Activated naive CD8-positive, alpha-beta T cell treated with anti-CD3 and anti-CD28 coated beads for 36 hours (primary cell): ENCODE data around the gene BCAS3. TPM values are rescaled to one million over a fixed set of nuclear protein-coding genes. Genes with fewer than 3 reads are reported as not detected.
"Not testable (repeated sequence)": the region's sequence is repeated elsewhere in the genome, so short reads cannot be mapped to it uniquely, and the experiment has no call there.

Experiments
- DNase-seq: peaks from one replicate; pipeline ENCODE4 v3.0.0; 2021
- H3K27ac Mint-ChIP-seq: one replicate; pipeline ENCODE4 v1.8.0; 2022; ENCODE audit warnings: mild to moderate bottlenecking, moderate library complexity, mixed read lengths
- H3K27me3 Mint-ChIP-seq: one replicate; pipeline ENCODE4 v1.8.0; 2022; ENCODE audit warnings: mild to moderate bottlenecking, mixed read lengths
- H3K36me3 Mint-ChIP-seq: one replicate; pipeline ENCODE4 v1.8.0; 2021; ENCODE audit warnings: mild to moderate bottlenecking, mixed read lengths
- H3K4me1 Mint-ChIP-seq: one replicate; pipeline ENCODE4 v1.8.0; 2021; ENCODE audit warnings: mixed read lengths
- H3K4me3 Mint-ChIP-seq: one replicate; pipeline ENCODE4 v1.8.0; 2022; ENCODE audit warnings: mild to moderate bottlenecking, moderate library complexity, mixed read lengths
- H3K9me3 Mint-ChIP-seq: one replicate; pipeline ENCODE4 v1.8.0; 2022; ENCODE audit warnings: mixed read lengths
- total RNA-seq, 2 experiments: library from RNA; stranded (reverse); gene quantifications; one replicate each; pipeline ENCODE4 v1.2.3, GENCODE V29; 2021

The BCAS3 gene
- total RNA-seq, 2 experiments from 2014 or later: 4.9 to 7.0 TPM

- no peak overlapping the region for H3K27ac Mint-ChIP-seq
- H3K9me3 Mint-ChIP-seq: no peaks in the 10 kb centered on the region
- no peaks in the 10 kb centered on the region for H3K36me3 Mint-ChIP-seq
- H3K4me1 Mint-ChIP-seq: no peaks in the 10 kb centered on the region
- DNase-seq: no peak
- H3K4me3 Mint-ChIP-seq: no peak overlapping the region
- H3K27me3 Mint-ChIP-seq: no peaks in the 10 kb centered on the region
Measured at GRCh38 chr17:61230461-61230860, 552.8 kb downstream of the BCAS3 start.

- H3K27me3 Mint-ChIP-seq: no peaks in the 10 kb centered on the region
Measured at GRCh38 chr17:61230972-61231820, 553.5 kb downstream of the BCAS3 start.

GRCh38 chr17:61232871-61233270 is 555.2 kb downstream of the BCAS3 start:
- no peaks in the 10 kb centered on the region for H3K36me3 Mint-ChIP-seq
- H3K27ac Mint-ChIP-seq: no peak overlapping the region
- no peaks in the 10 kb centered on the region for H3K9me3 Mint-ChIP-seq
- no peak overlapping the region for H3K4me3 Mint-ChIP-seq
- H3K4me1 Mint-ChIP-seq: no peaks in the 10 kb centered on the region
- no peak for DNase-seq
- H3K27me3 Mint-ChIP-seq: no peaks in the 10 kb centered on the region

More at GRCh38 chr17:61230972-61231820, 553.5 kb downstream of the BCAS3 start:
- no peaks in the 10 kb centered on the region for H3K4me1 Mint-ChIP-seq
- H3K36me3 Mint-ChIP-seq: no peaks in the 10 kb centered on the region
- H3K9me3 Mint-ChIP-seq: no peaks in the 10 kb centered on the region
- no peak overlapping the region for H3K4me3 Mint-ChIP-seq
- H3K27ac Mint-ChIP-seq: no peak overlapping the region
- no peak for DNase-seq

- Mint-ChIP-seq H3K4me3 (no peak overlapping the region), H3K4me1 (peaks cover 2% of the 10 kb centered on the region)
- DNase-seq: no peak
Measured at GRCh38 chr17:61233991-61234750, 556.5 kb downstream of the BCAS3 start.

GRCh38 chr17:61235001-61235826 is 557.6 kb downstream of the BCAS3 start:
- Mint-ChIP-seq H3K27me3 (no peaks in the 10 kb centered on the region), H3K4me1 (peaks cover 7% of the 10 kb centered on the region), H3K4me3 (no peak overlapping the region), H3K9me3 (no peaks in the 10 kb centered on the region), H3K27ac (no peak overlapping the region), H3K36me3 (no peaks in the 10 kb centered on the region)
- no peak for DNase-seq

More at GRCh38 chr17:61233991-61234750, 556.5 kb downstream of the BCAS3 start:
- Mint-ChIP-seq H3K9me3 (no peaks in the 10 kb centered on the region), H3K27me3 (no peaks in the 10 kb centered on the region), H3K27ac (no peak overlapping the region), H3K36me3 (no peaks in the 10 kb centered on the region)

- DNase-seq: no peak
- Mint-ChIP-seq H3K27ac (no peak overlapping the region), H3K4me1 (peaks cover 9% of the 10 kb centered on the region), H3K9me3 (no peaks in the 10 kb centered on the region), H3K27me3 (no peaks in the 10 kb centered on the region), H3K36me3 (no peaks in the 10 kb centered on the region), H3K4me3 (no peak overlapping the region)
Measured at GRCh38 chr17:61235827-61236197, 558.2 kb downstream of the BCAS3 start.

GRCh38 chr17:61237275-61237674 is 559.6 kb downstream of the BCAS3 start:
- H3K27ac Mint-ChIP-seq: no peak overlapping the region
- DNase-seq: no peak

GRCh38 chr17:61238455-61238933 is 560.8 kb downstream of the BCAS3 start:
- H3K36me3 Mint-ChIP-seq: peaks cover 2% of the 10 kb centered on the region
- no peak overlapping the region for H3K4me3 Mint-ChIP-seq
- no peaks in the 10 kb centered on the region for H3K27me3 Mint-ChIP-seq
- no peak overlapping the region for H3K27ac Mint-ChIP-seq
- no peaks in the 10 kb centered on the region for H3K9me3 Mint-ChIP-seq
- DNase-seq: no peak
- H3K4me1 Mint-ChIP-seq: peaks cover 13% of the 10 kb centered on the region

More at GRCh38 chr17:61237275-61237674, 559.6 kb downstream of the BCAS3 start:
- Mint-ChIP-seq H3K4me1 (peaks cover 13% of the 10 kb centered on the region), H3K27me3 (no peaks in the 10 kb centered on the region), H3K9me3 (no peaks in the 10 kb centered on the region), H3K36me3 (no peaks in the 10 kb centered on the region), H3K4me3 (no peak overlapping the region)

GRCh38 chr17:61239327-61239726 is 561.7 kb downstream of the BCAS3 start:
- peak overlapping the region; percentile 16 for H3K27ac Mint-ChIP-seq
- no peak overlapping the region for H3K4me3 Mint-ChIP-seq
- H3K27me3 Mint-ChIP-seq: no peaks in the 10 kb centered on the region

GRCh38 chr17:61239953-61240352 is 562.3 kb downstream of the BCAS3 start:
- no peaks in the 10 kb centered on the region for H3K9me3 Mint-ChIP-seq
- H3K4me1 Mint-ChIP-seq: peaks cover 13% of the 10 kb centered on the region
- no peak overlapping the region for H3K4me3 Mint-ChIP-seq
- H3K36me3 Mint-ChIP-seq: peaks cover 2% of the 10 kb centered on the region
- no peaks in the 10 kb centered on the region for H3K27me3 Mint-ChIP-seq
- no peak overlapping the region for H3K27ac Mint-ChIP-seq
- DNase-seq: no peak

More at GRCh38 chr17:61239327-61239726, 561.7 kb downstream of the BCAS3 start:
- Mint-ChIP-seq H3K4me1 (peaks cover 13% of the 10 kb centered on the region), H3K36me3 (peaks cover 2% of the 10 kb centered on the region), H3K9me3 (no peaks in the 10 kb centered on the region)
- DNase-seq: no peak

GRCh38 chr17:61240851-61241468 is 563.3 kb downstream of the BCAS3 start:
- no peaks in the 10 kb centered on the region for H3K27me3 Mint-ChIP-seq
- H3K36me3 Mint-ChIP-seq: peaks cover 2% of the 10 kb centered on the region
- no peak for DNase-seq
- H3K4me1 Mint-ChIP-seq: peaks cover 13% of the 10 kb centered on the region
- H3K4me3 Mint-ChIP-seq: no peak overlapping the region
- H3K9me3 Mint-ChIP-seq: no peaks in the 10 kb centered on the region
- no peak overlapping the region for H3K27ac Mint-ChIP-seq

- not testable (repeated sequence) for H3K9me3 Mint-ChIP-seq, H3K27me3 Mint-ChIP-seq, H3K4me1 Mint-ChIP-seq, DNase-seq, H3K27ac Mint-ChIP-seq, H3K4me3 Mint-ChIP-seq, H3K36me3 Mint-ChIP-seq
Measured at GRCh38 chr17:61244988-61245387, 567.3 kb downstream of the BCAS3 start.

- no peak for DNase-seq
- peaks cover 10% of the 10 kb centered on the region for H3K4me1 Mint-ChIP-seq
- peaks cover 2% of the 10 kb centered on the region for H3K36me3 Mint-ChIP-seq
- no peak overlapping the region for H3K27ac Mint-ChIP-seq
- H3K4me3 Mint-ChIP-seq: no peak overlapping the region
- no peaks in the 10 kb centered on the region for H3K9me3 Mint-ChIP-seq
- H3K27me3 Mint-ChIP-seq: no peaks in the 10 kb centered on the region
Measured at GRCh38 chr17:61245706-61246135, 568.1 kb downstream of the BCAS3 start.

- H3K36me3 Mint-ChIP-seq: peaks cover 2% of the 10 kb centered on the region
- no peak for DNase-seq
- peaks cover 13% of the 10 kb centered on the region for H3K4me1 Mint-ChIP-seq
- no peaks in the 10 kb centered on the region for H3K27me3 Mint-ChIP-seq
- H3K9me3 Mint-ChIP-seq: no peaks in the 10 kb centered on the region
- no peak overlapping the region for H3K27ac Mint-ChIP-seq
- H3K4me3 Mint-ChIP-seq: no peak overlapping the region
Measured at GRCh38 chr17:61247439-61247838, 569.8 kb downstream of the BCAS3 start.
